ENCODE results near the gene AHRR.

Gene AHRR

DNA sequence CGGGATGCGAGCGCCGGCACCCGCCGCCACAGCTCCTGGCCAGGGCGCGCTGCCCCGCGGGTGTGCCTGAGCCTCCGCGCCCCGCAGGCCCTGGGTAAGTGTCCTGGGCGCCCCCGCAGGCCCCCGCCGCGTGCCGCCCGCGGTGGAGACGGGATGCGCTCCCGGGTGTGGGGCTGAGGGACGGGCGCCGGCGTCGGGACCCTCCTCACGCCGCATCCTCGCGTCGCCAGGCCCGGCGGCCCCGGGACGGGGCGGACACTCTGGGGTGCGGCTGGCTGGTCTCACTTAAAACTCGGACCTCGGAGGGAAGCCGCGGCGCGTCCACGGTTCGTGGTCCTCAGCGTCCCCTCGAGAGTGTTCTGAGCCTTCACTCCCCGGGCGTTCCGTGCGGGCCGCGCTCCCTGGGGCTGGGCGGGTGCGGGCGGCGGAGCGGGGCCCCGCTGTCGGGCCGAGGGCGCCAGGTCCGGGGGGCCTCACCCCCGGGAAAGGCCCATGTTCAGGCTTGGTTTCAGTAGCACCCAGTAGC is 275 bp downstream of the AHRR start:
- no peak for DNase-seq

DNA sequence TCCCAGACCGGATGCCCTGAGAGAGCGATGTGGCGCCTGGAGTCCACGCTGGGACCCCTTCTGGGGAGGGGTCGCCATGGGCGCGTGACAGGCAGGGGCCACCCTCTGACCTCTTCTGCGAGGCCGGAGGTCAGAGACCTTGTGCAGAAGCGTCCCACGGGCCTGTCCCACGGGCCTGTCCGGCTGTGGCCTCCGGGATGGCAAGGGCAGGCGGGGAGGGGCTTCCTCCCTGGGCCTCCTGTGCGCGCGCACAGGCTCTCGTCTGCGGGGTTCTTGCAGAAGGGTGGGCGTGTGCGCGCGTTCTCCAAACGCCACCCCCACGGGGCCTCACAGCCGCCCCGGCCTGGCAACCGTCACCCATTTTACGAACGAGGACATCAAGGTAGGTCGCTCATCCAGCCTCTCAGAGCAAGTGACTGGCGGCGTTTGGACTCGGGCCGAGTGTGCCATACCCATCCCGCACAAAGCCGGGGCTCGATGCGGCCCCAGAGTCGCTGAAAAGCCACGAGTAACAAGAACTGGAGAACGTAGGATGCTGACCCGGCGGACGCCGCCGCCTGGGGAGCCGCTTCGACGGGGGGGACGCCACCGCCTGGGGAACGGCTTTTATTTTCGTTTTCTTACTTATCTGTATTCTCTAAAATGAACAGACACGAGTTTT is 897 bp downstream of the AHRR start:
- DNase-seq = no peak

DNA sequence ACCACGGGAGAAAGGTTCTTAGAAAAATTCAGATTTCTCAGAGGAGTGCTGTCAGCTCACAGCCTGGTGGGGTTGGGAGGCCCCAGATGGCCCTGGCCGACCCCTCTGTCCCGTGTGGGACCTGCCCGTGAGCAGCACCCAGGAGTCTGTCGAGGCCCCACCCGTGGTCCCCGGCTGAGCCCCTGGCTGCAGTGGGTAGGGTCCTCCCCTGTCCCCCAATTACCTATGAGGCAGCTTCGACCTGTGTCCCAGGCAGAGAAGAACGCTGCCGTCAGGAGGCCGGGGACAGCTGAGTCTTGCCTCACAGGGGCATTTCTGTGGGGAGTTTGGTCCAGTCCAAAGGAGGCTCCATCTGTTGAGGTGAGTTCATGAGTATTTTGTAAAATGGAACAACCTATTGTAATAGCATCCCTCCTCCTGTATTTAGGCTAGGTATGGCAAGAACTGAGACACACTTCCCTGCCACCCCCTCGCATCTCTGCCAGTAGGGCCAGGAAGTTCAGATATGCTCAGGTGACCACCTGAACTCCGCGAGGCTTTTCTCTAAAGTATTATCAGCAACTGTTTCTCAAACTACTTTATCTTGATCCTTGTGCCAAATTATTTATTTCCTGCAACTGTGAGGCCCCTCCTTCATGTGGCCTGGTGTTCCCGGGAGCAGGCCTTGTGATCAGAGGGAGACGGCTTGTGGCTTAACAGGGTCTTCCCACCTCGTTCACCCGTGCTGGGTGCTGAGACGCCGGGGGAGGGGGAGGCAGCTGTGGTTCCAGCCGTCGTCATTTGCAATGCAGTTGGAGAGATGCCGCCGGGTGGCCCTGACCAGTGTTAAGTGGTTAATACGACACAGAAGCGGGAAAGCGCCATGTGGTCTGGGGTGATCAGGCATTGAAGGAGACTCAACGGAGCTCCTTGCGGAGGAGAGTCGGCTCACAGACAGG is 1.7 kb downstream of the AHRR start:
- DNase-seq = no peak

DNA sequence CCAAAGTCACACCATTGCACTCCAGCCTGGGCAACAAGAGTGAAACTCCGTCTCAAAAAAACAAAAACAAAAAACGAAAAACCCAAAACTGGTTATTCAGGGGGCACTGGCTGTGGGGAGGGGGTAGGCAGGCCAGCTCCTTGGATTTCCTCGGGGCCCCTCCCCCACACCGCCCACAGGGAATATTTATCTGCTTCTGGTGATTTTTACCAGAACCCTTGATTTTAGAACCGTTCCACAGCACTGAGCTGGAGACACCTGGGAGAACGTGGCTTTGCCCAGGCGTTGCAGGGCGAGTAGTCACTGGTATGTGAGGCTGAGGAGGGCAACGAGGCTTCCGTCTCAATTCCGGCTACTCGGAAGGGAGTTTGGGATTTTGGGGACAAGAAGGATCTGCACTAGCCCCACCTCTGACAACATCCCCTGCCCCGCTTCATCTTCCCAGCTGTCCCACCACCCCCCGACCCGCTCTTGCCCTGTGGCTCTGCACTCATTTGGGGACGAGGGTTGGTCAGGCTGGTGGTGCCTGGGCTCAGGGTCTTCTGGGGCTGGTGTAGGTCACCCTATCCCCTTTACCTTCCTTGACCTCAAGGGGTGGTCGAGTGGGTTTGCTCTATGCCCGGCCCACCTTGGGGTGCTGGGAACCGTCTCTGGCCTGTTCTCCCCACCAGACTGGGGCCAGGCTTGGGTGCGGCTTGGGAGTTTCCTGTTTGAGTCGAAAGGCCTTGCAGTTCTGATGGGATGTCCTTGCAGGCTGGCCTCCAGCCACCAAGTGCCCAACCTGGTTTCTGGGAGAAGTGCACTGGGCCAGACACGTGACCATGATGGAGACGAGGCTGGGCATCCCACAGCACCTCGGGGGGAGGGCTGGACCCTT is 3.5 kb downstream of the AHRR start:
- no peak for DNase-seq

DNA sequence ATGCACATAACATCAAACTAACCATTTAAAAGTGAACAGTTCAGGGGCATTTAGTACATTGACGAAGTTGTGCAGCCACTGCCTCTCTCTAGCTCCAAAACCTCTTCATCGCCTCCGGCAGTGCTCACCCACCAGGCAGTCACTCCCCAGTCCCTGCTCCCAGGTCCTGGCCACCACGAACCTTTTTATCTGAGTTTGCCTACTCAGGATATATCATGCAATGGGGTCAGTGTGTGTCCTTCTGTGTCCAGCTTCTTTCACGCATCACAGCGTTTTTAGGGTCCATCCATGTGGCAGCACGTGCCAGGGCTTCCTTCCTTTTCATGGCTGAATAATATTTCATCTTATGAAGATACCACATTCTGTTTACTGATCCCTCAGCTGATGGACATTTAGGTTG is 4.6 kb downstream of the AHRR start:
- DNase-seq = no peak

DNA sequence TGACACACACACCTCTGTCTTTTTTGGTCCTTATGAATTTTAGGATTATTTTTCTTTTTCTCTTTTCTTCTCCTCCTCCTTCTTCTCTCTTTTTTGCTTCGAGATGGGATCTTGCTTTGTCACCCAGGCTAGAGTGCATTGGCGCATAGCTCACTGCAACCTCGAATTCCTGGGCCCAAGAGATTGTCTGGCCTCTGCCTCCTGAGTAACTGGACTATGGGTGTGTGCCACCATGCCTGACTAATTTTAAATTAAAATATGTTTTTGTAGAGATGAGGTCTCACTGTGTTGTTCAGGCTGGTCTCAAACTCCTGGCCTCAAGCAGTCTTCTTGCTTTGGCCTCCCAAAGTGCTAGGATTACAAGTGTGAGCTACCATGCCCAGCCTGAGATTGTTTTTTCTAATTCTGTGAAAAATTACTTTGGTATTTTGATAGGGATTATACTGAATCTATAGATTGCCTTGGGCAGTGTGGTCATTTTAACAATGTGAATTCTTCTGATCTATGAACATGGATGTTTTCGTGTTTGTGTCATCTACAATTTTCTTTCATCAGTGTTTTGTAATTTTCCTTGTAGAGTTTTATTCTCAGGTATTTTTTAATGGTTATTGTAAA is 7.7 kb downstream of the AHRR start:
- DNase-seq = no peak

DNA sequence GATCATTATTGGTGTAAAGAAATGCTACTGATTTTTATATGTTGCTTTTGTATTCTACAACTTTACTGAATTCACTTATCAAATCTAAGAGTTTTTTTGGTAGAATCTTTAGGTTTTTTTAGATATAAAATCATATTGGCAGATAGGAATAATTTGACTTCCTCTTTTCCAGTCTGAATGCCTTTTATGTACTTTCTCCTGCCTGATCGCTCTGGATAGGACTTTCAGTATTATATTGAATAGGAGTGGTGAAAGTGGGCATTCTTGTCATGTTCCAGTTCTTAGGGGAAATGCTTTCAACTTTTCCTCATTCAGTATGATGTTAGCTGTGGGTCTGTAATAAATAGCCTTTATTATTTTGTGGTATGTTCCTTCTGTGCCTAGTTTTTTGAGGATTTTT is 8.3 kb downstream of the AHRR start:
- no peak for DNase-seq

DNA sequence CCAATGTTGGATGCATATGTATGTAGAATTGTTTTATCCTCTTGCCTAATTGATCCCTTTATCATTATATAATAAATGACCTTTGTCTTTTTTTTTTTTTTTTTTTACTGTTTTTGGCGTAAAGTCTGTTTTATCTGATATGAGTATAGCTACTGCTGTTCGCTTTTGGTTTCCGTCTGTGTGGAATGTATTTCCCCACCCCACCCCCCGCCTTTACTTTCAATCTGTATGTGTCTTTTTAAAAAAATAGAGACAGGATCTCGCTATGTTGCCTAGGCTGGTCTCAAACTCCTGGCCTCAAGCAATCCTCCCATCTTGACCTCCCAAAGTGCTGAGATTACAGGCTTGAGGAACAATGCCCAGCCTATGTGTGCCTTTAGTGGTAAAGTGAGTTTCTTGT is 11.3 kb downstream of the AHRR start:
- DNase-seq = no peak

DNA sequence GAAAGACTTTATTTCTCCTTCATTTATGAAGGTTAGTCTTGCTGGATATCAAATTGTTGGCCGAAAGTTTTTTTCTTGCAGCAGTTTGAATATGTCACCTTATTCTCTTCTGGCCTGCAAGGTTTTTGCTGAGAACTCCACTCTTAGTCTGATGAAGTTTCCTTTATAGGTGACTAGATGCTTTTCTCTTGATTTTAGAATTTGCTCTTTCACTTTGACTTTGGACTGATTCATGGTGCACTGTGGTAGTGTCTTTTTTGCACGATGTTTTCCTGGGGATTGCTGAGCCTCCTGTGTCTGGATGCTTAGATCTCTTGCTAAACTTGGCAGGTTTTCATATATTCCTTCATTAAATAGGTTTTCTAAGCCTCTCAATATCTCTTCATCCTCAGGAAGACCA is 12.4 kb downstream of the AHRR start:
- no peak for DNase-seq

DNA sequence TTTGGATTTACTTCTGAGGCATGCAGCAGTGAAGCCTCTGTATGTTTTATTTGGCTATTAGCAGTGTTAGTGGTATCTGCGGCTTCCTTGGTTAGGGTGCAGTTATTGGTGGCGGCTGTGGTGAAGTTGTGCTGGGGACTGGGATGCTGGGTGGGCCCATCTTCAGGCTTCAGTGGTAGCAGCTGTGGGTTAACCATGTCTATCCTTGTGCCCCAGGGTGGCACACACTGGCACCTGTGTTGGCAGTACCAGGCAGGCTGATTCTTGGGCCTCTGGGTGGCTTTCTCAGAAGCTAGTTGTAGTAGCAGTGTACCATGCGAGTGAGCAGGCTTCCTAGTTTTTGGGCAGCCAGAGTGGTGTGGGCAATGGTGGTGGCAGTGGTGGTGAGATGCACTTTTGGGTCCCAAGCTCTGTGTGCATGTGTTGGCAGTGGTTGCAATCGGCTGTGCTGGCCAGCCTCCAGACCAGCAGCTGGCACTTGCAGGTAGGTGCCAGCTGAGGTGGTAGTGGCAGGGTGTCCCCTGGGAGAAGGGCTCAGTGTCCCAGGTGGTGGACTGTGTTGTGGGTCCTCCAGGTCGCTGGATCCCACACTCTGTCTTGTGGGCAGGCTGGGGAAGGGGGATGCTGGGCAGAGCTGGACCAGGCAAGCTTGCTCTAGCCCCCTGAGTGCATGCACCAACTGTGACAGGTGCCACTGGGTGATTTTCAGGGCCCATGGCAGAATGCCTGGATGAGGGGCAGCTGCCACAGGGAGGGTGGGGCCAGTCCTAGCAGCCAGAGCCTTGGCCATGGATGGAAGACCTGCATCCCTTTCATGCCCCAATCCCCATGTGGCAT is 13.6 kb downstream of the AHRR start:
- no peak for DNase-seq

DNA sequence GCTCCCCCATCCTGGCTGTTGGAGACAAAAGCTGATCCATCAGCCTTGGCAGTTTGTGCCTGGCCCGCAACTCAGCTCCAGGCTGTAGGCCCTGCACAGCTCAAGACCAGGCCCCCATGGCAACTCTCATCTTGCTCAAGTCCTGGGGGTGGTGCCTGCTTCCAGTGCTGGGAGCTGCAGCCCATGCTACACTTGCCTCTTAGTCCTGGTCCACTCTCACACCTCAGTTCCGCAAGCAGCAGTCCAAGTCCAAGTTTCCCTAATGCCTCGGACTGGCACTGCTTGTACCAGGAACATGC is 14.2 kb downstream of the AHRR start:
- no peak for DNase-seq

DNA sequence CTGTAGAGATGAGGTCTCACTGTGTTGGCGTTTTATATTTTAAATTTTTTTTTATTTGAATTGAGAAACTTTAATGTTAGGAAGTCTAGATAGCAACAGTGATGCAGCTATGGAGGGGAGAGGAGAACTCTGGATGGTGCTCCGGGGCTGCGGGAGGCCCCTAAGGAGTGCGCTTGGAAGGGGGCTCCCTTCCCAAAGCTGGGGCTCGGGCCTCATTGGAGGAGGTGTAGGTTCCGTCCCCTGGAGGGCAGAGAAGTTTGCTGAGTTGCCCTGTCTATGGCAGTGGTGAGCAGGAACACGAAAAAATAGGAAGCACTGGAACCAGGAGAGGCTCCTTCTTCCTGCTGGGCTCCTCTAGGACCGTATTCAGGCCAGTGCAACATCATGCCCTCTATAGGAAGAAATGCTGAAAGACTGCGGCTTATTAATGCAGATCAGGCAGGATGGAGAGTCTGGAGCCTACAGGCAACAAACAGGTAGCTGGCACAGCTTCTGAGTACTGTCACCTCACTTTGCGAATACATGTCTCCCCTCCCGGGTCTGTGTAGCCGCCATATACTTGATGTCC is 16.1 kb downstream of the AHRR start:
- no peak for DNase-seq

DNA sequence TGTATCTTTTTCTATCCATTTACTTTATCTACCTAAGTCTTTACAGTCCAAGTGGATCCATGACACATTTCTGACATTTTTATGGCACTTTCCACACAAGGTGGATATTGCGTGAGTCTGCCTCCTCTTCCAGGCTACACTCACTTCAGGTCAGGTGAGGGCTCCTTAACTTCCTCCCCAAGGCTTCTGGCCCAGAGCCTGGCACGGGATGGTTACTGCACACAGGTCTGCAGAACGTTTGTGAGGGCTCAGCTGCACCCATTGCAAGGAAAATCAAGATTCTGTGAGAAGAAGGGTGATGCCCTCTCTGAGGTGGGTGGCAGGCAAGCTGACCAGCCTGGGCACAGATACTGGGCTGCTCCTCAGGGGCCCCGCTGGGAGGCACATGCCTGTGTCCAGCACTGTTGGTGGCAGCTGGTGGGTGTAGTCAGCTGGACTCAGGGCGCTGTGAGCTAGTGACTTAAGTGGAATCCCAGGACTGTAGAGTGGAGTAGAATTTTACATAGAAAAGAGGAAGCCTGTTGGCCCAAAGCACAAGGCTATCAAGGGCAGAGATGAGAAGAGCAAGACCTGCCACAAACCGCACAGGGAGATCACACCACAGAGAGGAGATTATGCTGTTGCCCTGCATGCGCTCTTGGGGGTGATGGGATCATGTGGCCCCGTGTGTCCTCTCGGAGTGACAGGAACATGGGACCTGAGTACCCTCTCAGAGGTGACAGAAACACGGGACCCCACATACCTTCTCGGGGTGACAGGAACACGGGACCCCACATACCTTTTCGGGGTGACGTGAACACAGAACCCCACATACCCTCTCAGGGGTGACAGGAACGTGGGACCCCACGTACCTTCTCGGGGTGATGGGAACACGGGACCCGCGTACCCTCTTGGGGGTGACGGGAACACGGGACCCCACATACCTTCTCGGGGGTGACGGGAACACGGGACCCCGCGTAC is 21.3 kb downstream of the AHRR start:
- DNase-seq = no peak

DNA sequence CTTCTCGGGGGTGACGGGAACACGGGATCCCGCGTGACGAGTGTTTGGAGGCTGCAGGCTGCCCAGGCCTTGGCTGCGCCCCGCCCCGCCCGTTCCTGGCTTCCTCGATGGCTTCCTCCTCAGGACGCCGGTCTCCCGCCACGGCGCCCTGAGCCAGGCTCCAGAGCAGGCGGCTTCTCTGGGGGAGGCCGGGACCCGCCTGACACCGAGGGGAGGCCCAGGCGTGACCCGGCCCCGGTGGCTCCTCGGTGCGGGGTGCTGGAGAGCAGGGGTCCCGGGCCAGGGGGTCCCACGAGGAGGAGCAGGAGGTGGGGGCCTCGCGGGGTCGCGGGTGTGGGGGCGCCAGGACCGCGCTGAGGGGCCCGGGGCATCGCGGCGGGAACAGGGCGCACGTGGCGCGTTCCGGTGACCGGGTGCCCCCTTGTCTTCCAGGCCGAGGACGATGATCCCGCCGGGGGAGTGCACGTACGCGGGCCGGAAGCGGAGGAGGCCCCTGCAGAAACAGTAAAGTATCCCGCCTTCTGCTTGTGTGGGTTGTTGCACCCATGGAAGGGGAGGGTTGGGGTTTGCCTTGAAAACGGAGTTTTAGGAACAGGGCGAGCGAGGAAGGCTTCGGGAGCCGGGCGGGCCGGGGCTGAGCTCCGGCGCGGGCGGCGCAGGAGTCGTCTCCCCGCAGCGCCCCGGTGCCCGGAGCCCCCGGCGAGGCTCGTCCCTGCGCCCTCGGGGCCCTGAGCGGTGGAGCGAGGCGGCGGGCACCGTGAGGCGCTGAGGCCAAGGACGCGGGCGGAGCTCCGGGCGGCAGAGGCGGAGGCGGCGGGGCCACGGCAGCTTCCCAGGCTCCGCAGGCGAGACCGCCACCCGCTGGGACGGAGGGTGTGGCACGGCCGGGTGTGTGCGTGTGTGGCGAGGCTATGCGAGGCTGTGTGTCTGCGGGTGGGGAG is 22.2 kb downstream of the AHRR start:
- DNase-seq = peak in 1 of 2 donors; percentile 60

DNA sequence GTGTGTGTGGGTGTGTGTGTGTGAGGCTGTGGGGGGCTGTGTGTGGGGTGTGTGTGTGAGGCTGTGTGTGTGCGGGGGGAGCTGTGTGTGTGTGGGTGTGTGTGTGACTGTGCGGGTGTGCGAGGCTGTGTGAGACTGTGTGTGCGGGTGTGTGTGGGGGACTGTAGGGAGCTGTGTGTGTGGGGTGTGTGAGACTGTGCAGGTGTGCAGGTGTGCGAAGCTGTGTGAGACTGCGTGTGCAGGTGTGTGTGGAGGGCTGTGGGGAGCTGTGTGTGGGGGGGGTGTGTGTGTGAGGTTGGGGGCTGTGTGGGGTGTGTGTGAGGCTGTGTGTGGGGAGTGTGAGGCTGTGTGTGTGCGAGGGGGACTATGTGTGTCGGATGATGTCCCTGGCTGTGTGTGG is 23.2 kb downstream of the AHRR start:
- no peak for DNase-seq

DNA sequence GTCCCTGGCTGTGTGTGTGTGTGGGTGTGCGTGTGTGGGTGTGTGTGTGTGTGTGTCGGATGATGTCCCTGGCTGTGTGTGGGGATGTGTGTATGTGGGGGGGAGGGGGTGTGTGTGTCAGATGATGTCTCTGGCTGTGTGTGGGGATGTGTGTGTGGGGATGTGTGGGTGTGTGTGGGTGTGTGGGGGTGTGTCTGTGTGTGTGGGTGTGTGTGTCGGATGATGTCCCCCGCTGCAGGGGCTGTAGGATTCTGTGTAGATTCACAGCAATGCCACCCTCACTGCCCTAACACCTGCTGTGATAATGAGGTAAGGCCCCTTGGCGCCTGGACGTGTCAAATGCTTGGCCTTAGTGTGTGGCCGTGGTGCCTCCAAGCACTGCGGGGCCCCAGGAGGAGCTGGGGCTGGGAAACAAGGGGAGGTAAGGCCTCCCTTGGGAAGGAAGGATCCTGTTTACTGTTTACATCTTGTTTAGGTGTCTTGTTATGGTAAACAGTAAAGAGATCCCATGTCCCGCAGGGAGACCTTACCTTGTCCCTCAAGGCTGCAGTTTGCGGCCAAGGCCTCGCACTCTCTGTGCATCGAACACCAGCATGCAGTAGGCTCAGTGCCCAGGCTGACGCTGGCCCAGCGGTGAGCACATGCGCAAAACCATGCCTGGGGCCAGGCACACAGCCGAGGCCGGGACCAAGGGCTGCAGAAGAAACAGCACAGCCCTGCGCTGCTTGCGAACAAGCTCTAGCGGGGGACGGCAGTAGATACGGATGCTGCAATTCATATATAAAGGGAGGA is 24.1 kb downstream of the AHRR start:
- DNase-seq = no peak

DNA sequence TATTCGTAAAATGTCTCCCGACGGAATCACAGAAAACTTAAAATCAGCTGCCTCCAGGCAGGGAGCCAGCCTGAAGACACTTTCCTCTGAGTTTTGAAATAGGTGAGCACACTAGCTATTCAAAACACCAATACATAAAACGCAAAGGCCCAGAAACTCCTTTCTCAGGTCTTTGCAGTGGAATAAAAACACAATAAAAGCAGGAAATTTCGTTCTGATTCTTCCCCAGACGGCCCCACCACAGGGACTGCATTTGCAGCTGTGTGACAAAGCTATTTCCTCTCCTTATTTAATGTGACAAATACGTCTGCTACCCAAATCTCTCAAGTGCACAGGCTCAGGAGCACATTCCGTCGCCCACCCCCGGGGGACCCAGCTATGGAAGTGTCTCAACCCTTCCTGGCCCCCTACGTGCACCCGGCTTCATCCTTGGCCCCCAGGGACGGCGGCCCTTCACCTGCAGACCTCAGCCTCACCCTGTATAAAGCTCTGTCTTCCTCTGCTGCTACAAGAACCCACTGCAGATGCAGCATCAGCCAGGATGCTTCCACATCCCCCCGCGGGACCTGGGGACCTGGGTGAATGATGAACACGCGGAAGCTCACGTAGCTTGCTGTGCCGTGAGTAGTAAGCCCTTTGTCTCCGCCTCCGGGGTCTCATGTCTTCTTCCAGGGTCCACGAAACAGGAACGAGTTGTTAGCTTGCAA is 24.9 kb downstream of the AHRR start:
- DNase-seq = no peak

Data from activated CD4-positive, alpha-beta T cell treated with anti-CD3 and anti-CD28 coated beads for 4 hours (primary cell).